ENCODE data around the gene HSP90B1. TPM values are rescaled to one million over a fixed set of nuclear protein-coding genes. Genes with fewer than 3 reads are reported as not detected.

HSP90B1 gene
- total and polyA plus RNA-seq, 2 of the 13 experiments (the other 11 are each of a cell fraction or from before 2014, with no cell fraction given) = 800 to 954 TPM

DNA sequence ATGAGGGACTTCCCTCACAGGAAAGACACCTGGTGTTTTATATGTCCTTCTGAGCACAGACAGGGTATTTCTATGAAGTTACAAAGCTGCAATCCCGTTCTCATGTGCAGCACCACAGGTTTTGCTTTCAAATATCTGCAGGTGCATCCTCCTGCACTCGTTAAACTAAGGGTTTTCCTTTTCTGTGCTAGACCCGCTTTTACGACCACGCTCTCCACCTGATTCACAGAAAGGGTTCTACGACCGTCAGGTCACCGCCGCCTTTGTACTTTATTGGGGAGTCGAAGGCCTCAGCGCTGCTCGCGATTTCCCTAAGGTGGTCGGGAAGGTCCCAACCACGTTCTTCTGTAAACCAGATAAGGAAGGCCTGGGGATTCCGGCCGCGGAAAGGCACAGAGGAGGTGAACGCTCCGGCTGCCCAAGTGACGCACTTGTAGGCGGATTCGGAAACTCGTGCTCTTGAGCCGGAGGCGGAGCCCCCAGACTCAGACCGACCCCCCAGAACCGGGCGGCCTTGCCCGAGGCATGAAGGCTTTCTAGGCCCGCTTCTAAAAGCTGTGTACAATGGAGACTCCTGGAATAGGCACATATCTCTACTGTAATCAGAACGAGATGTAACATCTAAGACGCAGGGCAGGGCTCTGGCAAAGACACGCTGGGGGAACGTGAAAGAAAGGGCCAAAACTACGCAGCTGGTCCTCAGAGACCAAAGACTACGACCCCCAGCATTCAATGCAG lies 995 bp upstream of the HSP90B1 start (continued):
- TF ChIP-seq TERF1 (CRISPR knock-in tag; IDR thresholded peaks at IDR 0.05) (no peak), ZNF672 (CRISPR knock-in tag; IDR thresholded peaks at IDR 0.05) (no peak), ZNF850 (CRISPR knock-in tag; conservative IDR thresholded peaks at IDR 0.05) (no peak), SP1 (IDR thresholded peaks at IDR 0.05) (no peak), SP1 (CRISPR knock-in tag; IDR thresholded peaks at IDR 0.05) (no peak), ATF7 (IDR thresholded peaks at IDR 0.05) (no peak), ATF7 (CRISPR knock-in tag; IDR thresholded peaks at IDR 0.05) (0 out of 2 replicates have a peak, but pooled peaks have one; percentile 55), ZBTB33 (CRISPR knock-in tag; IDR thresholded peaks at IDR 0.05) (no peak), ZNF615 (CRISPR knock-in tag; IDR thresholded peaks at IDR 0.05; ENCODE audit: borderline replicate concordance) (no peak), RAD51 (IDR thresholded peaks at IDR 0.05; ENCODE audit: borderline replicate concordance) (no peak), ZBTB1 (CRISPR knock-in tag; IDR thresholded peaks at IDR 0.05; ENCODE audit: borderline replicate concordance) (no peak)
- TF ChIP-seq, protein P1, sequence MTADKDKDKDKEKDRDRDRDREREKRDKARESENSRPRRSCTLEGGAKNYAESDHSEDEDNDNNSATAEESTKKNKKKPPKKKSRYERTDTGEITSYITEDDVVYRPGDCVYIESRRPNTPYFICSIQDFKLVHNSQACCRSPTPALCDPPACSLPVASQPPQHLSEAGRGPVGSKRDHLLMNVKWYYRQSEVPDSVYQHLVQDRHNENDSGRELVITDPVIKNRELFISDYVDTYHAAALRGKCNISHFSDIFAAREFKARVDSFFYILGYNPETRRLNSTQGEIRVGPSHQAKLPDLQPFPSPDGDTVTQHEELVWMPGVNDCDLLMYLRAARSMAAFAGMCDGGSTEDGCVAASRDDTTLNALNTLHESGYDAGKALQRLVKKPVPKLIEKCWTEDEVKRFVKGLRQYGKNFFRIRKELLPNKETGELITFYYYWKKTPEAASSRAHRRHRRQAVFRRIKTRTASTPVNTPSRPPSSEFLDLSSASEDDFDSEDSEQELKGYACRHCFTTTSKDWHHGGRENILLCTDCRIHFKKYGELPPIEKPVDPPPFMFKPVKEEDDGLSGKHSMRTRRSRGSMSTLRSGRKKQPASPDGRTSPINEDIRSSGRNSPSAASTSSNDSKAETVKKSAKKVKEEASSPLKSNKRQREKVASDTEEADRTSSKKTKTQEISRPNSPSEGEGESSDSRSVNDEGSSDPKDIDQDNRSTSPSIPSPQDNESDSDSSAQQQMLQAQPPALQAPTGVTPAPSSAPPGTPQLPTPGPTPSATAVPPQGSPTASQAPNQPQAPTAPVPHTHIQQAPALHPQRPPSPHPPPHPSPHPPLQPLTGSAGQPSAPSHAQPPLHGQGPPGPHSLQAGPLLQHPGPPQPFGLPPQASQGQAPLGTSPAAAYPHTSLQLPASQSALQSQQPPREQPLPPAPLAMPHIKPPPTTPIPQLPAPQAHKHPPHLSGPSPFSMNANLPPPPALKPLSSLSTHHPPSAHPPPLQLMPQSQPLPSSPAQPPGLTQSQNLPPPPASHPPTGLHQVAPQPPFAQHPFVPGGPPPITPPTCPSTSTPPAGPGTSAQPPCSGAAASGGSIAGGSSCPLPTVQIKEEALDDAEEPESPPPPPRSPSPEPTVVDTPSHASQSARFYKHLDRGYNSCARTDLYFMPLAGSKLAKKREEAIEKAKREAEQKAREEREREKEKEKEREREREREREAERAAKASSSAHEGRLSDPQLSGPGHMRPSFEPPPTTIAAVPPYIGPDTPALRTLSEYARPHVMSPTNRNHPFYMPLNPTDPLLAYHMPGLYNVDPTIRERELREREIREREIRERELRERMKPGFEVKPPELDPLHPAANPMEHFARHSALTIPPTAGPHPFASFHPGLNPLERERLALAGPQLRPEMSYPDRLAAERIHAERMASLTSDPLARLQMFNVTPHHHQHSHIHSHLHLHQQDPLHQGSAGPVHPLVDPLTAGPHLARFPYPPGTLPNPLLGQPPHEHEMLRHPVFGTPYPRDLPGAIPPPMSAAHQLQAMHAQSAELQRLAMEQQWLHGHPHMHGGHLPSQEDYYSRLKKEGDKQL (CRISPR knock-in tag; IDR thresholded peaks at IDR 0.05; ENCODE audit: low read depth) = no peak
- TF ChIP-seq, protein P2, sequence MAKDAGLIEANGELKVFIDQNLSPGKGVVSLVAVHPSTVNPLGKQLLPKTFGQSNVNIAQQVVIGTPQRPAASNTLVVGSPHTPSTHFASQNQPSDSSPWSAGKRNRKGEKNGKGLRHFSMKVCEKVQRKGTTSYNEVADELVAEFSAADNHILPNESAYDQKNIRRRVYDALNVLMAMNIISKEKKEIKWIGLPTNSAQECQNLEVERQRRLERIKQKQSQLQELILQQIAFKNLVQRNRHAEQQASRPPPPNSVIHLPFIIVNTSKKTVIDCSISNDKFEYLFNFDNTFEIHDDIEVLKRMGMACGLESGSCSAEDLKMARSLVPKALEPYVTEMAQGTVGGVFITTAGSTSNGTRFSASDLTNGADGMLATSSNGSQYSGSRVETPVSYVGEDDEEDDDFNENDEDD (CRISPR knock-in tag; IDR thresholded peaks at IDR 0.05; ENCODE audit: borderline replicate concordance) = no peak
- TF ChIP-seq, protein P3, sequence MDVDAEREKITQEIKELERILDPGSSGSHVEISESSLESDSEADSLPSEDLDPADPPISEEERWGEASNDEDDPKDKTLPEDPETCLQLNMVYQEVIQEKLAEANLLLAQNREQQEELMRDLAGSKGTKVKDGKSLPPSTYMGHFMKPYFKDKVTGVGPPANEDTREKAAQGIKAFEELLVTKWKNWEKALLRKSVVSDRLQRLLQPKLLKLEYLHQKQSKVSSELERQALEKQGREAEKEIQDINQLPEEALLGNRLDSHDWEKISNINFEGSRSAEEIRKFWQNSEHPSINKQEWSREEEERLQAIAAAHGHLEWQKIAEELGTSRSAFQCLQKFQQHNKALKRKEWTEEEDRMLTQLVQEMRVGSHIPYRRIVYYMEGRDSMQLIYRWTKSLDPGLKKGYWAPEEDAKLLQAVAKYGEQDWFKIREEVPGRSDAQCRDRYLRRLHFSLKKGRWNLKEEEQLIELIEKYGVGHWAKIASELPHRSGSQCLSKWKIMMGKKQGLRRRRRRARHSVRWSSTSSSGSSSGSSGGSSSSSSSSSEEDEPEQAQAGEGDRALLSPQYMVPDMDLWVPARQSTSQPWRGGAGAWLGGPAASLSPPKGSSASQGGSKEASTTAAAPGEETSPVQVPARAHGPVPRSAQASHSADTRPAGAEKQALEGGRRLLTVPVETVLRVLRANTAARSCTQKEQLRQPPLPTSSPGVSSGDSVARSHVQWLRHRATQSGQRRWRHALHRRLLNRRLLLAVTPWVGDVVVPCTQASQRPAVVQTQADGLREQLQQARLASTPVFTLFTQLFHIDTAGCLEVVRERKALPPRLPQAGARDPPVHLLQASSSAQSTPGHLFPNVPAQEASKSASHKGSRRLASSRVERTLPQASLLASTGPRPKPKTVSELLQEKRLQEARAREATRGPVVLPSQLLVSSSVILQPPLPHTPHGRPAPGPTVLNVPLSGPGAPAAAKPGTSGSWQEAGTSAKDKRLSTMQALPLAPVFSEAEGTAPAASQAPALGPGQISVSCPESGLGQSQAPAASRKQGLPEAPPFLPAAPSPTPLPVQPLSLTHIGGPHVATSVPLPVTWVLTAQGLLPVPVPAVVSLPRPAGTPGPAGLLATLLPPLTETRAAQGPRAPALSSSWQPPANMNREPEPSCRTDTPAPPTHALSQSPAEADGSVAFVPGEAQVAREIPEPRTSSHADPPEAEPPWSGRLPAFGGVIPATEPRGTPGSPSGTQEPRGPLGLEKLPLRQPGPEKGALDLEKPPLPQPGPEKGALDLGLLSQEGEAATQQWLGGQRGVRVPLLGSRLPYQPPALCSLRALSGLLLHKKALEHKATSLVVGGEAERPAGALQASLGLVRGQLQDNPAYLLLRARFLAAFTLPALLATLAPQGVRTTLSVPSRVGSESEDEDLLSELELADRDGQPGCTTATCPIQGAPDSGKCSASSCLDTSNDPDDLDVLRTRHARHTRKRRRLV (CRISPR knock-in tag; IDR thresholded peaks at IDR 0.05) = no peak
